H1 (cell line): ENCODE results near the gene ADARB2. TPM values are rescaled to one million over a fixed set of nuclear protein-coding genes. Genes with fewer than 3 reads are reported as not detected.
"Not testable (repeated sequence)": the region's sequence is repeated elsewhere in the genome, so short reads cannot be mapped to it uniquely, and the experiment has no call there.

Experiments
- CTCF ChIA-PET: fragments of 300-600 bp; sonication (Branson Sonifier 250); formaldehyde crosslinking; loops from one replicate; lab custom pipeline; 2021; ENCODE audit not compliant: partially characterized antibody; lab: Charles Lee
- POLR2A ChIA-PET: fragments of 300-600 bp; sonication (Branson Sonifier 250); formaldehyde crosslinking; loops from one replicate; lab custom pipeline; 2021; ENCODE audit warnings: inconsistent platforms; ENCODE audit not compliant: partially characterized antibody; lab: Charles Lee
- DNase-seq, 2 experiments: peaks; one replicate each; pipeline versions ENCODE4 v3.0.0 to v3.0.0-alpha.2; 2010 to 2022; ENCODE audit warnings: low spot score in 2 of 2, low read depth in 1 of 2, mixed read lengths in 1 of 2
- FAIRE-seq: peaks from 2 replicates; lab custom pipeline; 2011; peaks lifted over from hg19 to GRCh38; lab: Jason Lieb, UNC
- H2AFZ ChIP-seq: 2 replicates; pipeline ENCODE4 v1.8.1; 2012; ENCODE audit warnings: low read length, inconsistent platforms
- H2AK5ac ChIP-seq: 2 replicates; pipeline ENCODE4 v1.6.1; 2013; ENCODE audit warnings: low read depth, low read length
- H2BK120ac ChIP-seq: replicated peaks from 2 replicates; pipeline ENCODE3; 2013; ENCODE audit warnings: low read depth, low read length, inconsistent platforms
- H2BK12ac ChIP-seq: 2 replicates; pipeline ENCODE4 v1.6.1; 2013; ENCODE audit warnings: low read depth, low read length
- H2BK15ac ChIP-seq: 2 replicates; pipeline ENCODE4 v1.6.1; 2013; ENCODE audit warnings: low read length
- H2BK20ac ChIP-seq: 2 replicates; pipeline ENCODE4 v1.6.1; 2013; ENCODE audit warnings: low read length
- H2BK5ac ChIP-seq: 2 replicates; pipeline ENCODE4 v1.6.1; 2013; ENCODE audit warnings: low read depth, low read length
- H3K14ac ChIP-seq: 2 replicates; pipeline ENCODE4 v1.6.1; 2013; ENCODE audit warnings: inconsistent platforms; ENCODE audit not compliant: insufficient read length
- H3K18ac ChIP-seq: 2 replicates; pipeline ENCODE4 v1.6.1; 2013; ENCODE audit warnings: low read length; ENCODE audit errors: extremely low read depth
- H3K23ac ChIP-seq: 2 replicates; pipeline ENCODE4 v1.6.1; 2013; ENCODE audit warnings: inconsistent platforms; ENCODE audit not compliant: insufficient read length
- H3K23me2 ChIP-seq: 2 replicates; pipeline ENCODE4 v1.6.1; 2013; ENCODE audit warnings: low read depth, low read length
- H3K27ac ChIP-seq: 2 replicates; pipeline ENCODE4 v1.6.1; 2011; ENCODE audit warnings: low read depth, low read length, inconsistent platforms
- H3K27me3 ChIP-seq, 4 experiments: replicated peaks in 1 of 4; 1 replicate in 1 of 4; 2 replicates in 3 of 4; pipeline versions ENCODE4 v1.6.1 to v1.8.1; 2011 to 2013; ENCODE audit warnings: low read length in 3 of 4, mild to moderate bottlenecking in 3 of 4, inconsistent platforms in 2 of 4, mixed read lengths in 2 of 4, moderate library complexity in 1 of 4; ENCODE audit not compliant: control insufficient read depth in 3 of 4, insufficient read depth in 3 of 4; ENCODE audit errors: extremely low read depth in 1 of 4
- H3K36me3 ChIP-seq, 4 experiments: 2 replicates each; pipeline versions ENCODE4 v1.6.1 to v1.8.1; 2011 to 2013; ENCODE audit warnings: mild to moderate bottlenecking in 4 of 4, low read length in 3 of 4, moderate library complexity in 2 of 4, control low read depth in 1 of 4, inconsistent platforms in 1 of 4; ENCODE audit not compliant: insufficient read depth in 4 of 4, control insufficient read depth in 2 of 4
- H3K4ac ChIP-seq: replicated peaks from 2 replicates; pipeline ENCODE3; 2013; ENCODE audit warnings: low read length, low read depth, mixed read lengths, inconsistent platforms; ENCODE audit not compliant: insufficient read length
- H3K4me1 ChIP-seq, 4 experiments: replicated peaks in 1 of 4; 1 replicate in 1 of 4; 2 replicates in 3 of 4; pipeline versions ENCODE4 v1.6.1 to v1.8.1; 2011 to 2013; ENCODE audit warnings: low read length in 3 of 4, inconsistent platforms in 2 of 4, mixed read lengths in 1 of 4; ENCODE audit not compliant: insufficient read depth in 4 of 4, control insufficient read depth in 3 of 4
- H3K4me2 ChIP-seq, 2 experiments: 2 replicates each; pipeline versions ENCODE4 v1.6.1 to v1.8.1; 2011 to 2013; ENCODE audit warnings: low read depth in 2 of 2, low read length in 2 of 2, control low read depth in 1 of 2, inconsistent platforms in 1 of 2, mild to moderate bottlenecking in 1 of 2; ENCODE audit not compliant: insufficient read depth in 1 of 2
- H3K4me3 ChIP-seq, 4 experiments: fragments of 200-600, 300-600 bp in 1 of 4; sonication (generic), shearing (Covaris generic), sonication (Bioruptor Twin) in 1 of 4; 2 replicates each; pipeline versions ENCODE4 v1.5.1 to v1.8.1; 2011 to 2016; ENCODE audit warnings: low read length in 4 of 4, low read depth in 3 of 4, control low read depth in 2 of 4, inconsistent platforms in 2 of 4, mild to moderate bottlenecking in 2 of 4, mixed read lengths in 1 of 4, moderate library complexity in 1 of 4; ENCODE audit not compliant: insufficient read depth in 2 of 4; ENCODE audit errors: extremely low read depth in 1 of 4
- H3K56ac ChIP-seq: replicated peaks from 2 replicates; pipeline ENCODE3; 2013; ENCODE audit warnings: low read depth, mild to moderate bottlenecking, mixed read lengths, low read length, inconsistent platforms; ENCODE audit not compliant: insufficient read length
- H3K79me1 ChIP-seq: 2 replicates; pipeline ENCODE4 v1.6.1; 2013; ENCODE audit warnings: low read depth, low read length, control low read depth
- H3K79me2 ChIP-seq, 2 experiments: 2 replicates each; pipeline versions ENCODE4 v1.6.1 to v1.8.1; 2012 to 2013; ENCODE audit warnings: low read length in 2 of 2, mild to moderate bottlenecking in 2 of 2, inconsistent platforms in 1 of 2; ENCODE audit not compliant: insufficient read depth in 2 of 2, control insufficient read depth in 1 of 2
- H3K9ac ChIP-seq, 4 experiments: replicated peaks in 1 of 4; 1 replicate in 1 of 4; 2 replicates in 3 of 4; pipeline versions ENCODE4 v1.6.1 to v1.8.1; 2011 to 2013; ENCODE audit warnings: low read depth in 3 of 4, low read length in 3 of 4, control low read depth in 2 of 4, mild to moderate bottlenecking in 2 of 4, moderate library complexity in 2 of 4, inconsistent platforms in 1 of 4; ENCODE audit errors: extremely low read depth in 1 of 4
- H3K9me3 ChIP-seq, 2 experiments: 2 replicates each; pipeline versions ENCODE4 v1.6.1 to v1.8.1; 2012 to 2013; ENCODE audit warnings: mild to moderate bottlenecking in 2 of 2, moderate library complexity in 2 of 2, control low read depth in 1 of 2, inconsistent platforms in 1 of 2, low read depth in 1 of 2, low read length in 1 of 2, mixed read lengths in 1 of 2; ENCODE audit not compliant: insufficient read depth in 2 of 2
- H4K20me1 ChIP-seq, 2 experiments: replicated peaks in 1 of 2; 2 replicates each; pipeline versions ENCODE3 to v1.8.1; 2011 to 2013; ENCODE audit warnings: inconsistent platforms in 2 of 2, low read length in 2 of 2, mild to moderate bottlenecking in 1 of 2; ENCODE audit not compliant: insufficient read depth in 2 of 2, control insufficient read depth in 1 of 2
- H4K5ac ChIP-seq: 2 replicates; pipeline ENCODE4 v1.6.1; 2013; ENCODE audit warnings: low read length, low read depth, mixed read lengths, inconsistent platforms; ENCODE audit not compliant: insufficient read length
- H4K8ac ChIP-seq: 2 replicates; pipeline ENCODE4 v1.8.0; 2013; ENCODE audit warnings: mild to moderate bottlenecking, moderate library complexity, low read length, inconsistent platforms; ENCODE audit not compliant: insufficient read depth; ENCODE audit errors: extremely low read depth
- H4K91ac ChIP-seq: replicated peaks from 2 replicates; pipeline ENCODE3; 2013; ENCODE audit warnings: low read length, mixed read lengths, inconsistent platforms; ENCODE audit not compliant: insufficient read length
- CBX5 ChIP-seq: fragments of 300-800, 300-1000 bp; sonication (generic); IDR thresholded peaks from 2 replicates; pipeline ENCODE4 v1.7.1; 2016; ENCODE audit warnings: antibody characterized with exemption, low read length, low read depth
- E2F6 ChIP-seq: IDR thresholded peaks from 2 replicates; pipeline ENCODE4 v1.6.1; 2012; ENCODE audit warnings: inconsistent platforms
- HDAC2 ChIP-seq, 2 experiments: fragments of 300-600 bp in 1 of 2; sonication (generic) in 1 of 2; IDR thresholded peaks; 2 replicates each; pipeline ENCODE4 v1.6.1; 2011 to 2012; ENCODE audit warnings: low read depth in 2 of 2, low read length in 2 of 2, mild to moderate bottlenecking in 2 of 2, moderate library complexity in 2 of 2, borderline replicate concordance in 1 of 2, inconsistent platforms in 1 of 2
- RAD21 ChIP-seq, 2 experiments: IDR thresholded peaks in 1 of 2; conservative IDR thresholded peaks in 1 of 2; 2 replicates each; pipeline ENCODE4 v1.6.1; 2011; ENCODE audit warnings: low read depth in 2 of 2, low read length in 2 of 2, improper control_type of control experiment in 1 of 2, inconsistent platforms in 1 of 2, mild to moderate bottlenecking in 1 of 2, moderate library complexity in 1 of 2
- SP4 ChIP-seq: IDR thresholded peaks from 2 replicates; pipeline ENCODE4 v1.6.1; 2012; ENCODE audit warnings: low read length, inconsistent platforms
- SRF ChIP-seq: IDR thresholded peaks from 2 replicates; pipeline ENCODE4 v1.6.1; 2011; ENCODE audit warnings: mild to moderate bottlenecking, low read depth, low read length, moderate library complexity
- TAF1 ChIP-seq: IDR thresholded peaks from 2 replicates; pipeline ENCODE4 v1.6.1; 2011; ENCODE audit warnings: mild to moderate bottlenecking, low read depth, low read length
- TBP ChIP-seq: IDR thresholded peaks from 2 replicates; pipeline ENCODE4 v1.6.1; 2011; ENCODE audit warnings: low read depth, low read length, improper control_type of control experiment
- WGBS, 2 experiments: shearing (Covaris generic) in 1 of 2; methylation state at CpG; one replicate each; pipeline versions ENCODE4 v1.1.6 to v1.1.7; 2013 to 2015; ENCODE audit warnings: low lambda C conversion rate in 2 of 2, mixed read lengths in 2 of 2, inconsistent platforms in 1 of 2, low coverage in 1 of 2, missing lambda C conversion rate in 1 of 2; ENCODE audit not compliant: insufficient replicate concordance in 2 of 2, insufficient coverage in 1 of 2, insufficient read length in 1 of 2; ENCODE audit errors: extremely low coverage in 1 of 2, missing lambda C conversion rate in 1 of 2; 5-methylcytosine and 5-hydroxymethylcytosine counted together
- polyA plus RNA-seq, 7 experiments: library from polyadenylated mRNA; depleted of rRNA in 3 of 7; stranded (reverse) in 5 of 7; unstranded in 2 of 7; fragments of >200 nt in 5 of 7; fragments of 200-250 nt in 2 of 7; gene quantifications; 1 replicate in 5 of 7; 2 replicates in 1 of 7; 4 replicates in 1 of 7; pipeline versions ENCODE4 v1.2.1 to v1.2.3, GENCODE V29; 2011 to 2013; ENCODE audit warnings: missing spikeins in 2 of 7, mixed read lengths in 2 of 7
- total RNA-seq: library from RNA; stranded (reverse); fragmentation: NEBNext Ultra II Directional; extraction: Animal tissue kit (Norgen Biotek cat#: 25700); gene quantifications from 2 replicates; pipeline ENCODE4 v1.2.1, GENCODE V29; 2021

The ADARB2 gene
- total and polyA plus RNA-seq, 2 of the 8 experiments (the other 6 are each of a cell fraction or from before 2014, with no cell fraction given): 2.2 to 2.8 TPM

GRCh38 chr10:1461016-1461415, 276.3 kb downstream of the ADARB2 start (continued):
- TF ChIP-seq RAD21 (IDR thresholded peaks at IDR 0.05 in 1 of 2, conservative IDR thresholded peaks at IDR 0.05 in 1 of 2; ENCODE audit: low read depth in 2 of 2, low read length in 2 of 2): no peak
- TF ChIP-seq SRF: no peak
- TF ChIP-seq E2F6: no peak
- no peak for TF ChIP-seq TBP
- TF ChIP-seq SP4: no peak
- TF ChIP-seq HDAC2 (IDR thresholded peaks at IDR 0.05; ENCODE audit: borderline replicate concordance in 1 of 2, low read depth in 2 of 2, low read length in 2 of 2): no peak
- TF ChIP-seq TAF1: no peak
- no peak for TF ChIP-seq CBX5

- CTCF ChIA-PET, POLR2A ChIA-PET, FAIRE-seq: not testable (repeated sequence)
These were observed 277.7 kb downstream of the ADARB2 start for GRCh38 chr10:1459664-1460063.

More at GRCh38 chr10:1459664-1460063, 277.7 kb downstream of the ADARB2 start:
- not testable (repeated sequence) for H3K36me3 ChIP-seq, H4K8ac ChIP-seq, H3K27ac ChIP-seq, H2BK20ac ChIP-seq, H2BK12ac ChIP-seq, H4K5ac ChIP-seq, H2AFZ ChIP-seq, H3K14ac ChIP-seq, H4K20me1 ChIP-seq, H3K23ac ChIP-seq, H2BK120ac ChIP-seq, H4K91ac ChIP-seq, H3K79me1 ChIP-seq, H3K56ac ChIP-seq, H2AK5ac ChIP-seq, H3K4me1 ChIP-seq, H3K4ac ChIP-seq, H3K9me3 ChIP-seq, DNase-seq, H2BK5ac ChIP-seq, H3K23me2 ChIP-seq, H3K27me3 ChIP-seq, H3K9ac ChIP-seq, H3K18ac ChIP-seq, H3K4me2 ChIP-seq, H2BK15ac ChIP-seq, H3K4me3 ChIP-seq, H3K79me2 ChIP-seq
- 67% methylated on average over 6 of the region's 6 CpGs; no CpG with 5 or more reads in 1 of the 2 experiments for WGBS, 2 experiments
